HL-60 (cell line): ENCODE measurements around the gene OSBPL5.

ENCODE experiments used
- DNase-seq, 2 experiments: peaks; one replicate each; pipeline ENCODE4 v3.0.0-alpha.2; 2010 to 2020; ENCODE audit warnings: low read depth in 1 of 2, low spot score in 1 of 2
- H3K27ac ChIP-seq: fragments of 250-450 bp; sonication (Bioruptor Pico); replicated peaks from 2 replicates; pipeline ENCODE4 v1.5.1; 2020; ENCODE audit warnings: mild to moderate bottlenecking, moderate library complexity
- H3K27me3 ChIP-seq: fragments of 250-450 bp; sonication (Bioruptor Pico); 2 replicates; pipeline ENCODE4 v1.5.1; 2021; ENCODE audit warnings: mild to moderate bottlenecking, moderate library complexity; ENCODE audit not compliant: insufficient read depth, poor library complexity, severe bottlenecking
- H3K4me3 ChIP-seq: replicated peaks from 2 replicates; pipeline ENCODE4 v1.5.1; 2011; ENCODE audit warnings: mild to moderate bottlenecking, control low read depth, low read length; ENCODE audit not compliant: insufficient read depth
- GABPA ChIP-seq: IDR thresholded peaks from 2 replicates; pipeline ENCODE4 v1.6.1; 2012; ENCODE audit warnings: low read depth
- POLR2AphosphoS5 ChIP-seq: IDR thresholded peaks from 2 replicates; pipeline ENCODE4 v1.6.1; 2012; ENCODE audit warnings: low read depth
- SPI1 ChIP-seq: IDR thresholded peaks from 2 replicates; pipeline ENCODE4 v1.6.1; 2012; ENCODE audit warnings: low read depth, mild to moderate bottlenecking, borderline replicate concordance
- TF ChIP-seq, protein P1 (sequence below): IDR thresholded peaks from 2 replicates; pipeline ENCODE4 v1.6.1; 2012; ENCODE audit warnings: low read depth; ENCODE audit not compliant: insufficient replicate concordance
- TF ChIP-seq, protein P2 (sequence below): IDR thresholded peaks from one replicate; pipeline ENCODE4 v1.5.1; 2011; ENCODE audit warnings: low read length, control low read depth, inconsistent platforms; ENCODE audit not compliant: insufficient read depth

OSBPL5 gene

DNA sequence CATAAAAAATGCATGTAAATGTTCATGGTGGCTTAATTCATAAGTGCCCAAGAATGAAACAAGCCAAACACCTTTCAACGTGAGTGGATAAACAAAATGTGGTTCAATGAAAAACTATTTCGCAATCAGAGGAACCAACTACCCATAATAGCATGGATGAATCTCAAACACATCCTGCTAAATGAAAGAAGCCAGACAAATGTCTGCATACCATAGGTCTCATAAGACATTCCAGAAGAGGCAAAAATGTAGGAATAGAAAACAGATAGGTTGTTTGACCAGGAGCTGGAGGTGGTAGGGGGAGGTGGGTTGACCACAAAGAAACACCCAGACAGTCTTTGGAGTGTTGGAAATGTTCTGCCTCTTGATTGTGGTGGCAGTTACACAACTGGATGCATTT is 13.2 kb upstream of the OSBPL5 start:
- no peak for DNase-seq
- H3K27me3 ChIP-seq: no peaks in the 10 kb centered on the region
- no peak overlapping the region for H3K27ac ChIP-seq
- no peak for TF ChIP-seq GABPA
- TF ChIP-seq SPI1: no peak
- TF ChIP-seq, protein P1, sequence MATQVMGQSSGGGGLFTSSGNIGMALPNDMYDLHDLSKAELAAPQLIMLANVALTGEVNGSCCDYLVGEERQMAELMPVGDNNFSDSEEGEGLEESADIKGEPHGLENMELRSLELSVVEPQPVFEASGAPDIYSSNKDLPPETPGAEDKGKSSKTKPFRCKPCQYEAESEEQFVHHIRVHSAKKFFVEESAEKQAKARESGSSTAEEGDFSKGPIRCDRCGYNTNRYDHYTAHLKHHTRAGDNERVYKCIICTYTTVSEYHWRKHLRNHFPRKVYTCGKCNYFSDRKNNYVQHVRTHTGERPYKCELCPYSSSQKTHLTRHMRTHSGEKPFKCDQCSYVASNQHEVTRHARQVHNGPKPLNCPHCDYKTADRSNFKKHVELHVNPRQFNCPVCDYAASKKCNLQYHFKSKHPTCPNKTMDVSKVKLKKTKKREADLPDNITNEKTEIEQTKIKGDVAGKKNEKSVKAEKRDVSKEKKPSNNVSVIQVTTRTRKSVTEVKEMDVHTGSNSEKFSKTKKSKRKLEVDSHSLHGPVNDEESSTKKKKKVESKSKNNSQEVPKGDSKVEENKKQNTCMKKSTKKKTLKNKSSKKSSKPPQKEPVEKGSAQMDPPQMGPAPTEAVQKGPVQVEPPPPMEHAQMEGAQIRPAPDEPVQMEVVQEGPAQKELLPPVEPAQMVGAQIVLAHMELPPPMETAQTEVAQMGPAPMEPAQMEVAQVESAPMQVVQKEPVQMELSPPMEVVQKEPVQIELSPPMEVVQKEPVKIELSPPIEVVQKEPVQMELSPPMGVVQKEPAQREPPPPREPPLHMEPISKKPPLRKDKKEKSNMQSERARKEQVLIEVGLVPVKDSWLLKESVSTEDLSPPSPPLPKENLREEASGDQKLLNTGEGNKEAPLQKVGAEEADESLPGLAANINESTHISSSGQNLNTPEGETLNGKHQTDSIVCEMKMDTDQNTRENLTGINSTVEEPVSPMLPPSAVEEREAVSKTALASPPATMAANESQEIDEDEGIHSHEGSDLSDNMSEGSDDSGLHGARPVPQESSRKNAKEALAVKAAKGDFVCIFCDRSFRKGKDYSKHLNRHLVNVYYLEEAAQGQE: no peak
- TF ChIP-seq, protein P2, sequence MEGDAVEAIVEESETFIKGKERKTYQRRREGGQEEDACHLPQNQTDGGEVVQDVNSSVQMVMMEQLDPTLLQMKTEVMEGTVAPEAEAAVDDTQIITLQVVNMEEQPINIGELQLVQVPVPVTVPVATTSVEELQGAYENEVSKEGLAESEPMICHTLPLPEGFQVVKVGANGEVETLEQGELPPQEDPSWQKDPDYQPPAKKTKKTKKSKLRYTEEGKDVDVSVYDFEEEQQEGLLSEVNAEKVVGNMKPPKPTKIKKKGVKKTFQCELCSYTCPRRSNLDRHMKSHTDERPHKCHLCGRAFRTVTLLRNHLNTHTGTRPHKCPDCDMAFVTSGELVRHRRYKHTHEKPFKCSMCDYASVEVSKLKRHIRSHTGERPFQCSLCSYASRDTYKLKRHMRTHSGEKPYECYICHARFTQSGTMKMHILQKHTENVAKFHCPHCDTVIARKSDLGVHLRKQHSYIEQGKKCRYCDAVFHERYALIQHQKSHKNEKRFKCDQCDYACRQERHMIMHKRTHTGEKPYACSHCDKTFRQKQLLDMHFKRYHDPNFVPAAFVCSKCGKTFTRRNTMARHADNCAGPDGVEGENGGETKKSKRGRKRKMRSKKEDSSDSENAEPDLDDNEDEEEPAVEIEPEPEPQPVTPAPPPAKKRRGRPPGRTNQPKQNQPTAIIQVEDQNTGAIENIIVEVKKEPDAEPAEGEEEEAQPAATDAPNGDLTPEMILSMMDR: no peak
- no peak for TF ChIP-seq POLR2AphosphoS5
- no peak overlapping the region for H3K4me3 ChIP-seq

- Histone ChIP-seq H3K4me3 (no peak overlapping the region), H3K27ac (no peak overlapping the region), H3K27me3 (no peaks in the 10 kb centered on the region)
- no peak for TF ChIP-seq GABPA
- no peak for TF ChIP-seq POLR2AphosphoS5
- no peak for TF ChIP-seq SPI1
- TF ChIP-seq, protein P2: no peak
- TF ChIP-seq, protein P1: no peak
- DNase-seq: no peak
Observed at GRCh38 chr11:3177931-3178330, 12.8 kb upstream of the OSBPL5 start.

DNA sequence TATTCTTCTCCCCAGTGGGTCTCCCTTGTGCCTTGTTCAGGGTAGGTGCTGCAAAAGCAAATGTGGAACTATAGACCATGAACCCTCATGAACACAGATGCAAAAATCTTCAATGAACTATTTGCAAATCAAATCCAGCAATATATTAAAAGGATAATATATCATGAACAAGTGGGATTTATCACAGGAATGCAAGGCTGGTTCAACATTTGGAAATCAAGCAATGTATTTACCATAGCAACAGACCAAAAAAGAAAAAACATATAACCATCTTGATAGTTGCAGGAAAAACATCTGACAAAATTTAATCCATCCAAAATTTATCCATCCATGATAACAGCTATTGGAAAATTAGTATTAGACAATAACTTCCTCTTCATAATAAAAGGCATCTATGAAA is 11.4 kb upstream of the OSBPL5 start:
- DNase-seq: no peak
- TF ChIP-seq POLR2AphosphoS5 (no peak), SPI1 (no peak)
- TF ChIP-seq, protein P1: no peak
- Histone ChIP-seq H3K27ac (no peak overlapping the region), H3K27me3 (no peaks in the 10 kb centered on the region), H3K4me3 (no peak overlapping the region)

- H3K27ac ChIP-seq: no peak overlapping the region
- no peak overlapping the region for H3K4me3 ChIP-seq
- DNase-seq: no peak
- no peaks in the 10 kb centered on the region for H3K27me3 ChIP-seq
- TF ChIP-seq GABPA (no peak), SPI1 (no peak), POLR2AphosphoS5 (no peak)
- TF ChIP-seq, protein P2: no peak
- TF ChIP-seq, protein P1: no peak
Observed at GRCh38 chr11:3175194-3175593, 10.1 kb upstream of the OSBPL5 start.
